T-helper 22 cell (primary cell): Measurements from ENCODE around the gene KRT82.

Source experiments
- DNase-seq: peaks from one replicate; pipeline ENCODE4 v3.0.0-alpha.2; 2020; ENCODE audit warnings: low read depth

KRT82 gene

GRCh38 chr12:52382854-52383253 is 23.3 kb downstream of the KRT82 start:
- no peak for DNase-seq

- no peak for DNase-seq
Observed at GRCh38 chr12:52381206-52381605, 24.9 kb downstream of the KRT82 start.

- DNase-seq: no peak
Observed at GRCh38 chr12:52380271-52380694, 25.9 kb downstream of the KRT82 start.

DNA sequence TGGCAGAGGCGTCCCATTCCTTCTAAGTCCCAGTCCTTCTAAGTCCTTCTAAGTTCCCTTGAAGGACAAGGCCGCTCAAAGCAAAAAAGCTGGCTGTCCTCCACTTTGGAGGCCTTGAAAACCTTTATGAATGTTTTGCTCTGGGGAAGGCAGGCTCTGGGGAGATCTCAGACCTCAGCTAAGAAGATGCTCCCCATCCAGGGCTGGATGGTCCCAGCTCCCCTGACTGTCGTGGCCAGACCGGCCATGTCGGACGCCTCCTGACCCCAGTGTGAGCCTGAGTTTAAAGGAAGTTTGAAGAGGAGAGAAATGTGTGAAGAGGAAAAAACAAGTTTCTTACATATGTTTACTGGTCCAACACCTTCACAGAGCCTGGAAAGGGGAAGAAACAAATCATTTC is 26.6 kb downstream of the KRT82 start:
- DNase-seq: no peak

DNA sequence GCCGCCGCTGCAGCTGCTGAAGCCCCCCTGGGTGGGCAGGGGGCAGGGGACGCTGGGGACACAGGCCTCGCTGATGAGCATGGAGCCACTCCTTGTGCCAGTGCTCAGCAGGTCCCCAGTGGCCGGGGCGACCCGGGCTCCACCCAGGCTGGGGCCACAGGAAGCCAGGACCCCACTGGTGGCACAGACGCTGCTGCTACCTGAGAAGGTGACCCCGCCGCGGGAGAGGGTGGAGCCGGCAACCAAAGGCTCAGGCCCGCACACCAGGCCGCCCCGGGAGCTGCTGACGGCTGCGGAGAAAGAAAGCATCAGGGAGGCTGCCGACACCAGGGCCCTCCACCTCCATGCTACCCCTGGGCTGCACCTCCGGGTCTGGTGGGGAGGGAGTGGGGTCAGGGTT is 28.0 kb downstream of the KRT82 start:
- DNase-seq: no peak

DNA sequence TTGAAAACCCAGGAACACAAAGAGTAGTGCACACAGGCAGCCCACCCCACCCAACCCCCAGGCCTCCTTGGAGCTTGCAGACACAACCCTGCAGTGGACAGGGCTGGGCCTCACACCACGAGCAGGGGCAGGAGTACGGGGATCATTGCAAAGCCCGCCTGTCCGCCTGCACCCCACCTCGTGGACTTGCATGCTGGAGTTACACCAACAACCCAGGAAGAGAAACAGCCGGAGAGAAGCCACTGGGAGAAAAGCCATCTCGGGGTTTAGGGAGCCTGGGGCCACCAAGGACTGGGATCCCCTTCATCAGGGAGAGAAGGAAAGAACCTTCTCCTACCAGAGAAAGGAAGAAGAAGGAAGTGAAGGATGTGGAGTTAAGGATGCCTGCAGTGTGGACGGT is 28.9 kb downstream of the KRT82 start:
- DNase-seq: no peak

- DNase-seq: no peak
Observed at GRCh38 chr12:52372216-52373154, 33.6 kb downstream of the KRT82 start.

GRCh38 chr12:52371716-52372115 is 34.4 kb downstream of the KRT82 start:
- no peak for DNase-seq

DNA sequence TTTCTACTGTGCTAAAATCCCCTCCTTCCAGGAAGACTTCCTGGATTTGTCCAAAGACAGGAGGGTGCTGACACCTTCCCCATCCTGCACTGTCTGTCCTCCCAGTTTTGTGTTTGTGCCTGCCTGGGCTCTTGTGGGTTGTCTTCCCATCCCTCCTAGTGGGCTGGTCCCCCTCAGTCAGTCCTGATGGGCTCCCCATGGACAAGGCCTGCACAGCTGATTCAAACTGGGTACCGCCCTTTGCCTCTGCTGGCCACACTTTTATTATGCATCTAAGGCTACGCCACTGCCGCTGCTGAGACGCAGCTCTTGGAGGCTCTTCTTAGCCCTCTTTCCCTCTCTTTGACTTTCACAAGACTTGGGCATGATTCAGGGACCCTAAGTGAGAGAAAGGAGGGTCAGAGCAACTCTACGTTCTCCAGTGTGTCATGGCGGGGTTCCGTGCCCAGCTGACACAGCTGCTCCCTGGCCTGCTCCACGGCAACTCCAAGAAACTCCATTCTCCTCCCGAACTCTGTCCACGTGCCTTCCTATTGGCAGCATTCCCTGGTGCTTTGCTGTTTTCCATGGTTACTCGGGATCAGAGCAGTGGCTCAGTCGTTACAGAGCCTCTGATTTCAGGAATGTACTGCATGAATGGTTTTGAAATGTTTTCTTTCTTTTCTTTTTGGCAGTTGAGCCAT is 35.1 kb downstream of the KRT82 start:
- no peak for DNase-seq

DNA sequence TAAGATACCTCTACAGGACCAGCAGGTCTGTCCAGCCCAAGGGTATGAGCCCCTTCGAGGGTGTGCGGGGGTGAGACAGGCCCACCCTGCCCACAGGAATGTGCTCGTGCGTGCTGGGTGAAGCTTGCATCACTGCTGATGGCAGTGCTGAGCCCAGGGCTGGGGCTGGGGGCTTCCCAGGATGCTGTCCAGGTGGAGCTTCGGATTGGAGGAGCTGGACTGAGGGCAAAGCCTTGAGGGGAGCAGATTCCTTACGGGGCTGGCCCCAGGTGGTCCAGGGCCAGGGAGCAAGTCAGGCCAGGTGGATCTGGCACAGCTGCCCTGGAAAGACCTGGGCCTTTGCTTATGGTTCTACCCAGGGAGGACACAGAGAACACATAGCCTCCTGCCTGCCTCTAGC is 36.3 kb downstream of the KRT82 start:
- no peak for DNase-seq

DNA sequence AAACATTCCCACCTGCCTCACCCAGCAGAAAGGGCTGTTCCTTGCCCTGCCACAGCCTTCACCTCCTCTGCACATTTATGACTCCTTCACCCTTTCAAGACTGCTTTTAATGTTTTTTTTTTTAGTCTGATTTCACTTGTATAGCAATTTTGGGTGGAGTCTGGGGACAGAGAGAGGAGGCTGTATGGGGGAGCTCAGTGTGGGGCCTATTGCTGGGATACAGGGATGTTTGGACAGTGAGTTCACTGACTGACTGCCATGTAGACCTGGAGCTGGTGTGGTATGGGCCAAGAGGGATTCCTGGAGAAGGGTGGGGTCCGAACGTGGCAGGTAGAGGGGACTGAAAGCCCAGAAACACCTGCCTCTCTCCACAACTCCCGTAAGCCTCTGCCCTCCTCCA is 36.9 kb downstream of the KRT82 start:
- no peak for DNase-seq

- no peak for DNase-seq
Observed at GRCh38 chr12:52368508-52368907, 37.6 kb downstream of the KRT82 start.

GRCh38 chr12:52367876-52368275 is 38.3 kb downstream of the KRT82 start:
- no peak for DNase-seq

GRCh38 chr12:52366738-52367485 is 39.2 kb downstream of the KRT82 start, which contains the start of gene KRT85:
Gene KRT85 (minus strand): TSS chr12:52367481. CDS start chr12:52367405, 76 bp downstream.
- no peak for DNase-seq

GRCh38 chr12:52364901-52365489 is 41.1 kb downstream of the KRT82 start:
- DNase-seq: no peak

DNA sequence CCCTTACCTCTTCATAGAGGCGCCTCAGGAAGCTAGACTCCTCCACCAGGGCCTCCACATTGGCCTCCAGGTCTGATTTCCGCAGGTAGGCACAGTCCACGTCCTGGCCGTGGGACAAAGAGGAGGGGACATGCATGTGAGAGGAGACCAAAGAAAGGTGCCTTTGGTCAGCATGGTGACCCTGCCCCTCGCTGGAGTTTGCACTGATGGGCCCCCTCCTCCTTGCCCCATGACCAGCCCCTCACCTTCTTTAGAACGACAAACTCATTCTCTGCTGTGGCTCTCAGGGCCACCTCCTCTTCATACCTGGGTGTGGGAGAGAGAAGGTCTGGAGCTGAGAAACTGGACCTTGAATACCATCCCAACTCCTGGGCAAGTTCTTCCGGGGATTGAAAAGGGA is 42.1 kb downstream of the KRT82 start:
- no peak for DNase-seq

GRCh38 chr12:52363111-52363679 is 42.9 kb downstream of the KRT82 start:
- no peak for DNase-seq

GRCh38 chr12:52362118-52362726 is 43.9 kb downstream of the KRT82 start:
- DNase-seq: no peak

GRCh38 chr12:52361553-52361952 is 44.6 kb downstream of the KRT82 start:
- no peak for DNase-seq

- DNase-seq: no peak
Observed at GRCh38 chr12:52360663-52361271, 45.4 kb downstream of the KRT82 start.

GRCh38 chr12:52360106-52360662 is 46.0 kb downstream of the KRT82 start:
- DNase-seq: no peak
